Effector memory CD8-positive, alpha-beta T cell (primary cell): ENCODE data around the gene ERAS.
"Not testable (repeated sequence)": the region's sequence is repeated elsewhere in the genome, so short reads cannot be mapped to it uniquely, and the experiment has no call there.

Source experiments
- ATAC-seq: fragments of 150-1000 bp; cut with Tn5 transposase; replicated peaks from 2 replicates; pipeline ENCODE4 v1.10.0; 2021; ENCODE audit warnings: mild to moderate bottlenecking, moderate library complexity
- DNase-seq, 3 experiments: peaks; one replicate each; pipeline ENCODE4 v3.0.0; 2021
- H3K27ac Mint-ChIP-seq, 2 donors: one replicate each; pipeline ENCODE4 v1.8.0; 2022; ENCODE audit warnings: mild to moderate bottlenecking in 2 of 2, mixed read lengths in 2 of 2, moderate library complexity in 2 of 2
- H3K27me3 Mint-ChIP-seq, 2 donors: one replicate each; pipeline ENCODE4 v1.8.0; 2022; ENCODE audit warnings: mixed read lengths in 2 of 2
- H3K36me3 Mint-ChIP-seq: one replicate; pipeline ENCODE4 v1.8.0; 2022; ENCODE audit warnings: mild to moderate bottlenecking, moderate library complexity, mixed read lengths; ENCODE audit not compliant: insufficient read depth
- H3K4me1 Mint-ChIP-seq, 2 donors: one replicate each; pipeline ENCODE4 v1.8.0; 2022; ENCODE audit warnings: low read depth in 2 of 2, mixed read lengths in 2 of 2
- H3K4me3 Mint-ChIP-seq, 2 donors: one replicate each; pipeline ENCODE4 v1.8.0; 2022; ENCODE audit warnings: mild to moderate bottlenecking in 2 of 2, mixed read lengths in 2 of 2, moderate library complexity in 2 of 2
- H3K9me3 Mint-ChIP-seq, 2 donors: one replicate each; pipeline ENCODE4 v1.8.0; 2022; ENCODE audit warnings: mixed read lengths in 2 of 2

The ERAS gene

DNA sequence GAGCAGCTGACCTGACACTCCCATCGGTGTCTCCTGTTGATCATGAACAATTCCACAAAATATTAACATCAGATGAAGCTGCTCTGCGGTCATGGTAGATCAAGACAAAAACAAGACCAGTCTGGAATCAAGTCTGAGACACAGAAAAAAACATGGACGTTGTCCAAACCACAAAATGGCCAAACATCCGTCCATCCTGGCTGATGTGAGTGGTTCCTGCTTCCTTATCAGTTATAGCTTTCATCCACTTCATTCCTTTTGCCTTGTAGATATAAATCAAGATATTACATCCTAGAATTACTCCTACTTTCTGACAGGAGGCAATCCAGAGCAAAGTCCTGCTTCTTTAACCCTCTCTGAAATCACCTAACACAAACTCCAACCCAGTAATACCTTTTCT lies 37.9 kb downstream of the ERAS start:
- DNase-seq (no peak), ATAC-seq (no peak)
- Mint-ChIP-seq H3K36me3 (no peaks in the 10 kb centered on the region), H3K27ac (no peak overlapping the region), H3K4me3 (no peak overlapping the region), H3K27me3 (peaks cover 5 to 7% of the 10 kb centered on the region in 2 donors), H3K4me1 (no peaks in the 10 kb centered on the region), H3K9me3 (no peaks in the 10 kb centered on the region)

DNA sequence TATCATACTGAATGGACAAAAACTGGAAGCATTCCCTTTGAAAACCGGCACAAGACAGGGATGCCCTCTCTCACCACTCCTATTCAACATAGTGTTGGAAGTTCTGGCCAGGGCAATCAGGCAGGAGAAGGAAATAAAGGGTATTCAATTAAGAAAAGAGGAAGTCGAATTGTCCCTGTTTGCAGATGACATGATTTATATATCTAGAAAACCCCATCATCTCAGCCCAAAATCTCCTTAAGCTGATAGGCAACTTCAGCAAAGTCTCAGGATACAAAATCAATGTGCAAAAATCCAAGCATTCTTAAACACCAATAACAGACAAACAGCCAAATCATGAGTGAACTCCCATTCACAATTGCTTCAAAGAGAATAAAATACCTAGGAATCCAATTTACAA lies 45.7 kb downstream of the ERAS start:
- not testable (repeated sequence) for H3K4me3 Mint-ChIP-seq, H3K4me1 Mint-ChIP-seq, H3K27ac Mint-ChIP-seq, H3K36me3 Mint-ChIP-seq, H3K9me3 Mint-ChIP-seq, H3K27me3 Mint-ChIP-seq, ATAC-seq, DNase-seq

DNA sequence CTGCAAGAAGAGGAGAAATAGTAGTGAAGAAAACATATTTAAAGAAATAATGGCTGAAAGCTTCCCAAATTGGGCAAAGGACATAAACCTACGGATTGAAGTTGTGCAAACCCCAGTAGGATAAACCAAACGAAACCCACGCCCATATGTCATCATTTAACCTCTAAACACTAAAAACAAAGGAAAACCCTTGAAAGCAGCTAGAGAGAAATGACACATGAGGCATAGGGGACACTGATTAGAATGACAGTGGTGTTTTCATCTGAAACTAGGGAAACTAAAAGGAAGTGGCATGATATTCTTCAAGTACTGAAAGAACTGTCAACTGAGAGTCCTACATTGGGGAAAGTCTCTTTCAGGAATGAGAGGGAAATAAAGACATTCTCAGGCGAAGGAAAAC lies 50.6 kb downstream of the ERAS start:
- not testable (repeated sequence) for H3K4me3 Mint-ChIP-seq, H3K4me1 Mint-ChIP-seq, H3K36me3 Mint-ChIP-seq, H3K9me3 Mint-ChIP-seq, H3K27ac Mint-ChIP-seq, H3K27me3 Mint-ChIP-seq, ATAC-seq, DNase-seq
